ENCODE measurements around the gene SOX6.

SOX6 gene

GRCh38 chr11:15981292-15981691 lies 375.1 kb downstream of the SOX6 start:
- no peaks in the 10 kb centered on the region for H3F3A ChIP-seq (ENCODE audit: insufficient read depth, low read length)
- H3K9me2 ChIP-seq (replicated peaks; ENCODE audit: insufficient read depth, low read length): no peaks in the 10 kb centered on the region
- no peaks in the 10 kb centered on the region for H3K79me2 ChIP-seq (ENCODE audit: low read length)
- H2AFZ ChIP-seq (ENCODE audit: low read length): no peak overlapping the region
- H3K27ac ChIP-seq (ENCODE audit: low read length): no peak overlapping the region
- no peaks in the 10 kb centered on the region for H3K9me3 ChIP-seq (replicated peaks; ENCODE audit: insufficient read depth, low read length)
- H3K4me2 ChIP-seq (ENCODE audit: low read depth, low read length): no peak overlapping the region
- no peak overlapping the region for H3K9ac ChIP-seq (ENCODE audit: low read length)
- no peaks in the 10 kb centered on the region for H3K36me3 ChIP-seq (replicated peaks; ENCODE audit: insufficient read depth, low read length)
- H3K27me3 ChIP-seq (replicated peaks; ENCODE audit: insufficient read depth, low read length): no peaks in the 10 kb centered on the region
- no peak for TF ChIP-seq EZH2phosphoT487 (IDR thresholded peaks at IDR 0.05; ENCODE audit: low read length)
- no peak for TF ChIP-seq EZH2 (optimal IDR thresholded peaks at IDR 0.05; ENCODE audit: low read depth, low read length)
- TF ChIP-seq CTCF (IDR thresholded peaks at IDR 0.05; ENCODE audit: low read length): no peak
- H4K20me1 ChIP-seq (ENCODE audit: insufficient read depth, low read length): no peaks in the 10 kb centered on the region
- H3K4me1 ChIP-seq (ENCODE audit: low read length): no peaks in the 10 kb centered on the region
- DNase-seq: no peak
- no peak overlapping the region for H3K4me3 ChIP-seq (ENCODE audit: low read length)

DNA sequence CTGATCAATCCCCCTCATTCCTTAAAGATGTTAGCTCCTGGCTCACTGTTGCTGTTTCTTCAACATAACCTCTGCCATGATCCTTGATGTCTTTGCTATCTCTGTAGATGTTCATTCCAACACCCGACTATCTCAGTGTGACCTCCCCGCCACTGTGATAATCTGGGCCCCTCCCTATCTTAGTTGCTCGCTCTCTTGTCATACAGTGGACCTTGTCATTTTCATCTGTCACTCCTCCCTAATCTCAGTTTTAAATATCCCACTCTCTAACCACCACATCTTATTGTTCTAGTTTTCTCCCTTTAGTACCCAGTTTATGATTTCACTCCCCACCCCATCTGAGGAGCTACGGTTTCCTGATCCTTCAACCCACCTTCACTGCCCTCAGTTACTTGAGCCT lies 379.2 kb downstream of the SOX6 start:
- no peaks in the 10 kb centered on the region for H3F3A ChIP-seq (ENCODE audit: insufficient read depth, low read length)
- H4K20me1 ChIP-seq (ENCODE audit: insufficient read depth, low read length): no peaks in the 10 kb centered on the region
- H3K27ac ChIP-seq (ENCODE audit: low read length): no peak overlapping the region
- no peak for DNase-seq
- H2AFZ ChIP-seq (ENCODE audit: low read length): no peak overlapping the region
- H3K27me3 ChIP-seq (replicated peaks; ENCODE audit: insufficient read depth, low read length): no peaks in the 10 kb centered on the region
- H3K4me3 ChIP-seq (ENCODE audit: low read length): no peak overlapping the region
- H3K36me3 ChIP-seq (replicated peaks; ENCODE audit: insufficient read depth, low read length): no peaks in the 10 kb centered on the region
- no peaks in the 10 kb centered on the region for H3K4me1 ChIP-seq (ENCODE audit: low read length)
- TF ChIP-seq EZH2 (optimal IDR thresholded peaks at IDR 0.05; ENCODE audit: low read depth, low read length) (no peak), EZH2phosphoT487 (IDR thresholded peaks at IDR 0.05; ENCODE audit: low read length) (no peak), CTCF (IDR thresholded peaks at IDR 0.05; ENCODE audit: low read length) (no peak)
- H3K9me2 ChIP-seq (replicated peaks; ENCODE audit: insufficient read depth, low read length): no peaks in the 10 kb centered on the region
- H3K79me2 ChIP-seq (ENCODE audit: low read length): no peaks in the 10 kb centered on the region
- H3K9ac ChIP-seq (ENCODE audit: low read length): no peak overlapping the region
- H3K9me3 ChIP-seq (replicated peaks; ENCODE audit: insufficient read depth, low read length): no peaks in the 10 kb centered on the region
- no peak overlapping the region for H3K4me2 ChIP-seq (ENCODE audit: low read depth, low read length)

- Histone ChIP-seq H4K20me1 (ENCODE audit: insufficient read depth, low read length) (no peaks in the 10 kb centered on the region), H3K36me3 (replicated peaks; ENCODE audit: insufficient read depth, low read length) (no peaks in the 10 kb centered on the region), H3K27me3 (replicated peaks; ENCODE audit: insufficient read depth, low read length) (no peaks in the 10 kb centered on the region), H3K4me1 (ENCODE audit: low read length) (no peaks in the 10 kb centered on the region), H3K27ac (ENCODE audit: low read length) (no peak overlapping the region), H3K9me2 (replicated peaks; ENCODE audit: insufficient read depth, low read length) (no peaks in the 10 kb centered on the region), H2AFZ (ENCODE audit: low read length) (no peak overlapping the region), H3K9me3 (replicated peaks; ENCODE audit: insufficient read depth, low read length) (no peaks in the 10 kb centered on the region), H3K9ac (ENCODE audit: low read length) (no peak overlapping the region), H3K79me2 (ENCODE audit: low read length) (no peaks in the 10 kb centered on the region), H3F3A (ENCODE audit: insufficient read depth, low read length) (no peaks in the 10 kb centered on the region), H3K4me2 (ENCODE audit: low read depth, low read length) (no peak overlapping the region), H3K4me3 (ENCODE audit: low read length) (no peak overlapping the region)
- DNase-seq: no peak
- TF ChIP-seq EZH2phosphoT487 (IDR thresholded peaks at IDR 0.05; ENCODE audit: low read length): no peak
- TF ChIP-seq CTCF (IDR thresholded peaks at IDR 0.05; ENCODE audit: low read length): no peak
- TF ChIP-seq EZH2 (optimal IDR thresholded peaks at IDR 0.05; ENCODE audit: low read depth, low read length): no peak
These were observed 379.8 kb downstream of the SOX6 start for GRCh38 chr11:15976433-15977045.

All from MM.1S (cell line).